Endometrial microvascular endothelial cells (primary cell): ENCODE results near the gene ZNF580. TPM values are rescaled to one million over a fixed set of nuclear protein-coding genes. Genes with fewer than 3 reads are reported as not detected.

Experiments
- in situ Hi-C: cut with HindIII; loops from 2 replicates; pipeline ENCODE4 v1.10.0; 2017; ENCODE audit warnings: low sequenced_read_pairs, low pct_unique_long_range_greater_than_20kb; ENCODE audit errors: inconsistent ontology term
- total RNA-seq: library from RNA; depleted of rRNA; stranded (reverse); fragments of >200 nt; gene quantifications from one replicate; pipeline ENCODE4 v1.2.3, GENCODE V29; 2015; ENCODE audit errors: inconsistent ontology term

The ZNF580 gene
- total RNA-seq, 1 donor from 2014 or later: 11.1 TPM

- in situ Hi-C loops: no loop called here
These were observed 40.6 kb downstream of the ZNF580 start for GRCh38 chr19:55681131-55682092.

DNA sequence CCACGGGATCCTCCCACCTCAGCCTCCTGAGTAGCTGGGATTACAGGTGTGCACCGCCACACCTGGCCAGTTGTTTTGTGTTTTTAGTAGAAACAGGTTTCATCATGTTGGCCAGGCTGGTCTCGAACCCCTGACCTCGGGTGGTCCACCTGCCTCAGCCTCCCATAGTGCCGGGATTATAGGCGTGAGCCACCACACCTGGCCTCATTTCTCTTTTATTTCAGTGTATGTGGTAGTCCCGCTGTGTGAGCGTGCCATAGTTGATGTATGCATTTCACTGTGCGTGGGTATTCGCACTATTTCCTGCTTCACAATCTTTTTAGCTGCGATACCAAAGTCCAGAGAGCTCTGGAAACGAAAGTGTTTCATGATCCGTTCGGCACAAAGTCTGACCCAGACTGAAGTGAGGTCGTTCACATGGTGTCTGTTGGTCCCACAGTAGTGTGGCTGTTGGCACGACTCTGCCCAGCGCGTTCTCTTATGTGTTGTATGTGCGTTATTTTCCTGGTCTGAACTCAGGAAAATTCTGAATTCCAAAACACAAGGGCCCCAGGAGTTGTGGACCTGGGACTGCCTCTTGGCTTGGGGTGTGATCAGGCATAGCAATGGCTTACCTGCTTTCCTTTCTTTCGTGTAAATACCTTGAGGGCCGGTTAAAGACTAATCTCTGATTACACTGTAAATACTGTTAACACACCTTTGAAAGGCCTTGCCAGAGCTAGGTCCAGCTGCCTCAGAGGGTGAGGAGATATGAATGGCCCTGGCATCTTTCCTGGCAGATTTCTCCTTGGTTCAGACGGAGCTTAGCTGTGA lies 42.9 kb downstream of the ZNF580 start:
- in situ Hi-C loops: no loop called here

DNA sequence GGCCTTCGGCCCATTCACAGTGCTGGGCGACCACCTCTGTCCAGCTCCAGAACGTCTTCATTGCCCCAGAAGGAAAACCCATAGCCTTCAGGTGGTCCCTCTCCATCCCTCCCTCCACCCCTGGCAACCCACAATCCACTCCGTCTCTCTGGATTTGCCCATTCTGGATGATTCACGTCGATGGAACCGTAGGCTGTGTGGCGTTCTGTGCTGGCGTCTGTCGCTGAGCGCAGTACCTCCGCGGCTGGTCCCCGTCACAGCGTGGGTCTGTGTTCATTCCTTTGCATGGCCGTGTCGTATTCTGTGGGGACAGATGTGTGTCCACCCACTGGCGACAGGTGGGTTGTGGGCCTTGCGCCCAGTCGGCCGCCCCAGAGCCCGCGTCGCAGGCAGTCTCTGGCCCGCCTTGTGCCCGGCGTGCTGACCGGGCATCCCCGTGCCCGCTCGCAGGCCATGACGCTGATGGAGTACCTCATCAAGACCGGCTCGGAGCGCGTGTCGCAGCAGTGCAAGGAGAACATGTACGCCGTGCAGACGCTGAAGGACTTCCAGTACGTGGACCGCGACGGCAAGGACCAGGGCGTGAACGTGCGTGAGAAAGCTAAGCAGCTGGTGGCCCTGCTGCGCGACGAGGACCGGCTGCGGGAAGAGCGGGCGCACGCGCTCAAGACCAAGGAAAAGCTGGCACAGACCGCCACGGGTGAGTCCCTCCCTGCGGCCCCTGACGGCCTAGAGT lies 44.3 kb downstream of the ZNF580 start:
- in situ Hi-C loops: no loop called here

- in situ Hi-C loops: no loop called here
These were observed 45.0 kb downstream of the ZNF580 start for GRCh38 chr19:55685776-55686175.

- in situ Hi-C loops: no loop called here
These were observed 45.7 kb downstream of the ZNF580 start for GRCh38 chr19:55686311-55687050.

- in situ Hi-C loops: no loop called here
These were observed 46.7 kb downstream of the ZNF580 start for GRCh38 chr19:55687281-55688201.

DNA sequence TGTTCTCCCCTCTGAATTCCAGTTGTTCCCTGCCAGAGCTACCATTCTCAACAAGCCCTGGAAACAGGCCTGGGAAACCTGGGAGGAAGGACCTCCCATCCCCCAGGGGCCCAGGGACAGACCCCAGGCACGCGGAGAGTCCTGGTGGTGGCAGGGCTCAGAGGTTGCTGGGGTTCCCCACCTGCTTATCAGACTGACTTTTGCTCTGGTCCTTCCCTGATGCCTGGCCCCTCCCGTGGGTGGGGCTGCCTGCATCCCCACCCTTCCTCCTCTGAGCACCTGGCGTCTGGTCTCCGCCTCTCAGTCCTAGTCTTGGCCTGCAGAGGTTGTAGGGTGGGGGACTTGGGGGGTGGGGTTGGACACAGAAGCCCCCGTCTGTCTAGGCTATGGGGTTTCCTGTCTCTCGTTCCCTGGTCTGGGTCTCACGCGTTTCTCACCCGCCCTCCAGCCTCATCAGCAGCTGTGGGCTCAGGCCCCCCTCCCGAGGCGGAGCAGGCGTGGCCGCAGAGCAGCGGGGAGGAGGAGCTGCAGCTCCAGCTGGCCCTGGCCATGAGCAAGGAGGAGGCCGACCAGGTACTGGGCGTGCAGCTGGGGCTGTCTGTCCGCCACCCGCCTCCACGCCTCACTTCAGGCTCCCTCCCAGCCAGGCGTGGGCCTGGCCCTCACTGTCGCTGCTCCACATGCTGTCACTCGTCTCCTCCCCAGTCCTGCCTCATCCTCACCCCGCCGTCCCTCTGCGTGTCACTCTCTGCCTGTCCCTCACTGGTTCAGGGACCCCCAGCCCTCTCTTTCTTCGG lies 47.8 kb downstream of the ZNF580 start:
- in situ Hi-C loops: no loop called here

DNA sequence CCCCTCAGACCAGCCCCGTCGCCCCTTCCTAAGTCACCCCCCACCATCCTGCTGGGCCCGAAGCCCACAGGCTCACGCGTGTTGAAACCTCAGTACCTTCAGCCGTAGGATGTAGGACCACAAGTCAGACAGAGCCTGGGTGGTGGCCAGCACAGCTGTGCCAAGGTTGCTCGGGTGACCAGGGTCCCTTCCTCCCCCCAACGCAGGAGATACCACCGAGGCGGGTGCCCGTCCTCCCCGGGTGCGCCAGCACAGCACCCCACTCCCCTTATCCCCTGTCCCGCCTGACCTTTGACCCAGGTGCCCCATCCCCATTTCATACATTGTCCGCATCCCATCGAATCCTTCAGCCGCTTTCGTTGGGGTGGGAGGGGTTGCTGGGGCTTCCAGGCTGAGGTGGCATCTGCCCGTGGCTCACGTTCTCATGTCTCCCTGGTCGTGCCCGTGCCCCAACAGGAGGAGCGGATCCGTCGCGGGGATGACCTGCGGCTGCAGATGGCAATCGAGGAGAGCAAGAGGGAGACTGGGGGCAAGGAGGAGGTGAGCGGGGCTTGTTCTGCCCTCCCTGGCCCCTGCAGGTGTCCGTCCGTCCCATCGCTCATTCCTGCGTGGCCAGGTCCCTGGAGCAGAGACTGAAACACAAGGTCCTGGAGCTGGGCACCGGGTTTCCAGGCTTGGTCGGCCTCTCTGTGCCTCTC lies 48.8 kb downstream of the ZNF580 start:
- in situ Hi-C loops: no loop called here

GRCh38 chr19:55690109-55690768 lies 49.4 kb downstream of the ZNF580 start:
- in situ Hi-C loops: no loop called here

GRCh38 chr19:55690769-55691545 lies 50.2 kb downstream of the ZNF580 start:
- in situ Hi-C loops: no loop called here

DNA sequence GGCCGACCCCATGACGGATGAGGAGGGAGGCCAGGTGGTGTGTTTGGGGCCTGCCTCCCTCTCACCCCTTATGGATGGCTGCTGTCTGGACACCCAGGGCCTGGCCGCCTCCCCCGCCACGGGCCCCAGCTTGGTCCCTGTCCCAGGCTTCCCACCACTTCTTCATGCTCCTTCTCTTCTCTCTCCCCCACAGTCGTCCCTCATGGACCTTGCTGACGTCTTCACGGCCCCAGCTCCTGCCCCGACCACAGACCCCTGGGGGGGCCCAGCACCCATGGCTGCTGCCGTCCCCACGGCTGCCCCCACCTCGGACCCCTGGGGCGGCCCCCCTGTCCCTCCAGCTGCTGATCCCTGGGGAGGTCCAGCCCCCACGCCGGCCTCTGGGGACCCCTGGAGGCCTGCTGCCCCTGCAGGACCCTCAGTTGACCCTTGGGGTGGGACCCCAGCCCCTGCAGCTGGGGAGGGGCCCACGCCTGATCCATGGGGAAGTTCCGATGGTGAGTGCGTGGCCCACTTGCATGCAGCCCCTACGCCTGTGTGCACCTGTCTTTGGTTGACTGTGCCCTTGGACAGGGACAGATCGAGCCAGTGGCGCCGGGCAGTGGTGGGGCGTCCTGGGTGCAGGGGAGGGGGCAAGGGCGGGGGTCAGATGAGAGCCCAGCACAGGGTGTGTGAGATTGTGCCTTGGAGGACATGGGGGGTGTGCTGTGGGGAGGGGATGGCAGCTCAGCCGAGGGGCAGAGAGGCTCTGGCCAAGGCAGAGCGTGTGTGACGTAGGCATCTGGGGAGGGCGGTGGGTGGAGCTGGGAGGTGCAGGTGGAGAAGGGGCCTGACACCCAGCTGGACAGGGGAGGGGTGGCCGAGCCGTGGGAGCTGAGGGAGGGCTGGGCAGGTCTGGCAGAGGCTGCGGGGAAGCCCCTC lies 51.0 kb downstream of the ZNF580 start:
- in situ Hi-C loops: no loop called here

DNA sequence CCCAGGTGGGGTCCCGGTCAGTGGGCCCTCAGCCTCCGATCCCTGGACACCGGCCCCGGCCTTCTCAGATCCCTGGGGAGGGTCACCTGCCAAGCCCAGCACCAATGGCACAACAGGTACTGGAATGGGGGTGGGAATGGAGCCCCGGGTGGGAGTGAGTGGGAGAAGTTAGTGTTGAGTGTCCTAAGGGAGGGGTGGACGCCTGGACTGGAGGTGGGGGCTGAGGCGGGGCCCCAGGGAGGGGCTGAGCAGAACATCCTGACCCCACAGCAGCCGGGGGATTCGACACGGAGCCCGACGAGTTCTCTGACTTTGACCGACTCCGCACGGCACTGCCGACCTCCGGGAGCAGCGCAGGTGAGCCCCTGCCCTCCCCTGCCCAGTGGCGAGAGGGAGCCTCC lies 51.9 kb downstream of the ZNF580 start:
- in situ Hi-C loops: no loop called here
